Measurements from ENCODE around the gene SMC1A. TPM values are rescaled to one million over a fixed set of nuclear protein-coding genes. Genes with fewer than 3 reads are reported as not detected.

SMC1A gene
- total and polyA plus RNA-seq, 11 donors = 13.6 to 64.6 (median 33.7) TPM

DNA sequence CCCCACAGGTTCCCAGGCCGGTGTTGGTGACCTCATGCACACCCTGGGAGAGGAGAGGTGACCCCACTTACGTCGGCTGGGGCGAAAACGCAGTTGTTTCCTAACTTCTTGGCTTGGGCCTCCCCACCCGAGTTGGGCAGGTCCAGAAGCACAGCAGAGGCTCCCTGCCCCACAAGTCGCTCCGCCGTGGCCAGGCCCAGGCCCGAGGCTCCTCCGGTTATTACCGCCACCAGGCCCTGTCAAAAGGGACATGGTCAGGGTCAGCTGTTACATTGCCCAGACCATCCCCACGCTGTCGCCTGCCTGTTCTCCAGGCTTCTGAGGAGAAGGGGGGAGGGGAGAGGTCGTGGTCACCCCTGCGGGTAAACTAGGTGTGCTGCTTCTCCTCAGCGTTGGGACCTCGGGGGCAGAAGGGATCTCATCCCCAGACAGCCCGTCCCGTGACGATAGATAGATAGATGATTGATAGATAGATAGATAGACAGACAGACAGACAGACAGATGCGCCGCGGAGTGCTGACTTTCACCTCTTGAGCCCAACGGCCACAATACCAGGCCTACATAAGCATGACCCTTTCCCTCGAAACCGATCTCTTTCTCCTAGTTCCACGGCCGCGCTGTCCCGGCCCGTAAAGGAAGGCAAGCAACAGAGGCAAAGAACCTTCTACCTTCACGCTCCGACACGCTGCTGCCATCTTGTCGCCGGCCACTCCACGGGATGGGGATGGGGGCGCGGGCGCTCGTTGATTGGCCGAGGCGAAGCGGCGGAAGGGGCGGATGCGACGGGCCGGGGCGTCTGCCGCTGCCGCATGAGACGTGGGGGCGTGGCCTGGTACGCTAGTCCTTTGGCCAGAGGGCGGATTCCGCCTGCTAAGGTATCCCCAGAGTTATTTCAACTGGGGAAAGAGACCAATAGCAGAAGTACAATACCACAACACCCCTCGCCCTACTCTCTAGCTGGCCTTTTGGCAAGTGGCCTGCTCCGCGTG, 11.5 kb upstream of the SMC1A start, which contains the start of gene HSD17B10:
Gene HSD17B10, minus strand, starts transcription at position 720 of the 989 bp plus-strand sequence. Its CDS starts 25 bp downstream, at position 695.
- TF ChIP-seq, protein P1, sequence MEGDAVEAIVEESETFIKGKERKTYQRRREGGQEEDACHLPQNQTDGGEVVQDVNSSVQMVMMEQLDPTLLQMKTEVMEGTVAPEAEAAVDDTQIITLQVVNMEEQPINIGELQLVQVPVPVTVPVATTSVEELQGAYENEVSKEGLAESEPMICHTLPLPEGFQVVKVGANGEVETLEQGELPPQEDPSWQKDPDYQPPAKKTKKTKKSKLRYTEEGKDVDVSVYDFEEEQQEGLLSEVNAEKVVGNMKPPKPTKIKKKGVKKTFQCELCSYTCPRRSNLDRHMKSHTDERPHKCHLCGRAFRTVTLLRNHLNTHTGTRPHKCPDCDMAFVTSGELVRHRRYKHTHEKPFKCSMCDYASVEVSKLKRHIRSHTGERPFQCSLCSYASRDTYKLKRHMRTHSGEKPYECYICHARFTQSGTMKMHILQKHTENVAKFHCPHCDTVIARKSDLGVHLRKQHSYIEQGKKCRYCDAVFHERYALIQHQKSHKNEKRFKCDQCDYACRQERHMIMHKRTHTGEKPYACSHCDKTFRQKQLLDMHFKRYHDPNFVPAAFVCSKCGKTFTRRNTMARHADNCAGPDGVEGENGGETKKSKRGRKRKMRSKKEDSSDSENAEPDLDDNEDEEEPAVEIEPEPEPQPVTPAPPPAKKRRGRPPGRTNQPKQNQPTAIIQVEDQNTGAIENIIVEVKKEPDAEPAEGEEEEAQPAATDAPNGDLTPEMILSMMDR (IDR thresholded peaks at IDR 0.05) = no peak
- peak in 1 of 2 donors; percentile 44 for TF ChIP-seq POLR2A (IDR thresholded peaks at IDR 0.05)
- ATAC-seq = peak; percentile 97 to 100 (median 98)

GRCh38 chrX:53430231-53430630, 7.8 kb upstream of the SMC1A start:
- ATAC-seq = no peak
- Histone ChIP-seq H3K36me3 (peaks cover 0 to 33% (median 17%) of the 10 kb centered on the region in 9 donors), H3K4me3 (no peak overlapping the region), H3K9me3 (no peaks in the 10 kb centered on the region), H3K4me1 (peaks cover 0 to 14% (median 4%) of the 10 kb centered on the region in 12 donors), H3K27me3 (peaks cover 0 to 4% (median 0%) of the 10 kb centered on the region in 9 donors), H3K27ac (no peak overlapping the region)
- intact Hi-C loops (cut with DNase I) = loop anchor here in 4 of 10 donors (10.0 kb wide), 2 partner anchors 115 to 145 kb away; partner anchors contain the start of gene IQSEC2 (in 2 of the 4)
- TF ChIP-seq, protein P1 (IDR thresholded peaks at IDR 0.05) = no peak
- no peak for TF ChIP-seq POLR2A (IDR thresholded peaks at IDR 0.05)
- DNase-seq = no peak
- 88 to 93% (median 91%) methylated on average over 7 to 9 of the region's 9 CpGs for WGBS, 4 donors

More for the DNA sequence above, 11.5 kb upstream of the SMC1A start, which contains the start of gene HSD17B10:
- intact Hi-C loops (cut with DNase I) = loop anchor here in 4 of 10 donors (1.0 to 10.0 kb wide), 4 partner anchors 12 to 149 kb away; partner anchors contain the start of genes IQSEC2 (in 2 of the 4), RIBC1 (in 1 of the 4) and SMC1A (in 1 of the 4)
- 3 to 46% (median 16%) methylated on average over 43 to 61 of the region's 61 CpGs for WGBS, 4 donors
- Histone ChIP-seq H3K4me1 (peaks cover 0 to 19% (median 4%) of the 10 kb centered on the region in 12 donors), H3K4me3 (peak within 1 kb of the TSS; percentile 36 to 87 (median 66)), H3K9me3 (no peaks in the 10 kb centered on the region), H3K27me3 (peaks cover 0 to 19% (median 0%) of the 10 kb centered on the region in 9 donors), H3K36me3 (peaks cover 0 to 33% (median 17%) of the 10 kb centered on the region in 9 donors), H3K27ac (peak within 1 kb of the TSS in 10 of 12 donors; percentile 53 to 83 (median 72))
- DNase-seq = peak; percentile 90 to 94 (median 92)

DNA sequence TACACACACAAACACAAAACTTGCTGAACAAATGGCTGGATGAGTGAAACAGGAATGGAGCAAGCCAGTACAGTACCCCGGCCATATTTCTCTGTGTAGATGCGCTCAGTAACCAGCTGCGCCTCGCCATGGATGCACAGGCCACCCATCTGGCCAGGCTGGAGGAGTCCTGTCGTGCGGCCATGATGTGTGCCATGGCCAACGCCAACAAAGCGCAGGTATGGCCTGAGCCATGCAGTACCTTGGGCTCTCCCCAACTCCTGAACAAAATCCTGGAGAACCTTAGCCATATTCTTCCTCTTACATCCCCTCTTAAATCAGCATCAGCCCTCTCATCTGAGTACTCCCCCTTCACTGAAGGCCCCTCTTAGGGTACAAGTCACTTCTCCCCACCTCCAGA, 7.3 kb upstream of the SMC1A start:
- Histone ChIP-seq H3K4me1 (peaks cover 0 to 13% (median 4%) of the 10 kb centered on the region in 12 donors), H3K9me3 (no peaks in the 10 kb centered on the region), H3K4me3 (no peak overlapping the region), H3K27me3 (peaks cover 0 to 4% (median 0%) of the 10 kb centered on the region in 9 donors), H3K27ac (no peak overlapping the region), H3K36me3 (peaks cover 0 to 33% (median 17%) of the 10 kb centered on the region in 9 donors)
- DNase-seq (no peak), ATAC-seq (no peak)
- intact Hi-C loops (cut with DNase I) = loop anchor here in 5 of 10 donors (10.0 kb wide), 2 partner anchors 115 to 145 kb away; partner anchors contain the start of gene IQSEC2 (in 3 of the 5)
- 91 to 98% (median 94%) methylated on average over 5 to 8 of the region's 8 CpGs for WGBS, 4 donors
- TF ChIP-seq, protein P1 (IDR thresholded peaks at IDR 0.05) = no peak
- no peak for TF ChIP-seq POLR2A (IDR thresholded peaks at IDR 0.05)

All from heart left ventricle (tissue), 16 donors.